Effector CD4-positive, alpha-beta T cell (primary cell): ENCODE results near the gene CCDC97.

Experiments used
- DNase-seq: peaks from one replicate; pipeline ENCODE4 v3.0.0-alpha.2; 2020

The CCDC97 gene

DNA sequence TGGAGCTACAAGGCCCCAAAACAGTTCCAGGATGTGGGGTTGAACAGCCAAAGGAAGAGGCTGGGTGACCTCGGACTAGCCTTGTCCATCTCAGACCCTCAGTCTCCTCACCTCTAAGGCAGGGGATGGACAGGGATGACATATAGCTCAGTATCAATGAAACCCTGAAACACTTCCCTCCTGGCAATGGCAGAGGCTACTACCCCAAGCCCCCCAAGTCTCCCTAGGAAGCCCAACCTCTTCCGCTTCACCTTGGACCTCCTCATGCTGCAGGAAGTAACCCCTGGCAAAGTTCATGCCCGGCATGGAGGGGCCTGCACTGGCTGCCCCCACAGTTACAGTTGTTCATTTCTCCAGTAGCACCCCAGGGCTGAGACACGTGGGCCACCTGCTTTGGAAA, 10.6 kb downstream of the CCDC97 start:
- no peak for DNase-seq

GRCh38 chr19:41321204-41321599, 11.2 kb downstream of the CCDC97 start:
- DNase-seq: no peak

GRCh38 chr19:41321600-41322270, 11.8 kb downstream of the CCDC97 start:
- no peak for DNase-seq

DNA sequence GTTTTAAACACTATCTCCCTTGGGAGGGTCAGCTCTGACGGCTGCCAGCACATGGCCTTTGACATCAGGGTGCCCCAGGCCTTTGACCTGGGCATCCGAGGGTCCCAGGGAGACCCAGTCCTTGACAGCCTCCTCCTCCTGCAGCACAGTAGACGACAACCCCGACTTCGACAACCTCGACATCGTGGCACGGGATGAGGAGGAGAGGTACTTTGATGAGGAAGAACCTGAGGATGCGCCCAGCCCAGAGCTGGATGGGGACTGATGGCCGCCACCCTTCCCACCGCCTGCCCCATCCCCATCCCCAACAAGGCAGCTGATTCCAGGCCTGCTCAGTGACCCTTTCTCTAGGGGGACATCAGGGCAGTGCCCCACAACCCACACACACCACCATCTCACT, 12.5 kb downstream of the CCDC97 start:
- no peak for DNase-seq

DNA sequence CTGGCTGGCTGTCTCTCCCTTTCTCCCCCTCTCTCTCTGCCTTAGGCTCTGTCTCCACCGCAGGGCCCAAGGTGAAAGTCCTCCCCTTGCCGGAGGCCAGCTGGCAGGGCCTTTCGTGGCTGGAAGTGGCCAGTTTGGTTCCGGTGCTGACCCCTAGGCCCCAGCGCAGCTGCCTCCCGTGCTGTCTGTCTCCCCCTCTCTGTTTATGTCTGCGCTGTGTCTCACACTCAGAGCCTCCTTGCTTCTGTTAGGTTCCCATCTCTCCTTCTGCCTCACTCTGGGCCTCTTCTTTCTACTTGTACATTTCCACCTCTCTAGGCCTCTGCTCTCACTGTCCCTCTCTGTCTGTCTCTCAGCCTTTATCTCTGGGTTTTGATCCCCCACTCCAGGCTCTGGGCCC, 13.1 kb downstream of the CCDC97 start:
- DNase-seq: no peak

DNA sequence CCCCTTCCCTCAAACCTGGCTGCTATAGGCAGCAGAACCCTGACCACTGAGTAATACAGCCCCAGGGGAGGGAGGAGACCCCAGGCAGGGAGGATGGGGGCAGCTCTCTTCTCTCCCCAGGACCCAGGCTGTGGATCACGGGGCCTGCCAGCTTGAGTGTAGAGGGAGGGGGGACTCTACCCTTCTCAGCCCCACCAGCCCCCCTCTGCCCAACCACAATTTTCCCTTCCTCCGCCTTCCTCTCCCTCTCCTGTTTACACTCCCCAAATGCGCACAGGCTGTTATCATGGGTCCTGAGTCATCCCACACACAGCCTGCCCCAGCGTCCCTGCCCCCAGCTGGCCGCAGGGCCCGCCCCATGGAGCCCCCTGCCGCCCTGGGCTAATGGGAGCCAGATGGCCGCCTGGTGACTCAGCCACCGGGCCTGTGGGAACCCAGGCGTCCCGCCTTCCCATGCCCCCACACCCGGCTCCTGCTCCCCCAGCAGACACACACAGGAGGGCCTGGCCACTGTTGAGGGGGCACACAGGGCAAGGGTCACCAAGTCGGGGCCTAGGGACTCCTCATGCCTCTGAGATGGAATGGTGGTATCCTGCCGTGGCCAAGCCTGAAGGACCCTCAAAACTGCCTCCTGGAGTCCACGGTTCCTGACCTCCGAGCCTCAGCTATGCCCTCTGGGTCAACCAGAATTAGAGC, 13.6 kb downstream of the CCDC97 start:
- no peak for DNase-seq

- no peak for DNase-seq
Measured at GRCh38 chr19:41324231-41324702, 14.3 kb downstream of the CCDC97 start.

DNA sequence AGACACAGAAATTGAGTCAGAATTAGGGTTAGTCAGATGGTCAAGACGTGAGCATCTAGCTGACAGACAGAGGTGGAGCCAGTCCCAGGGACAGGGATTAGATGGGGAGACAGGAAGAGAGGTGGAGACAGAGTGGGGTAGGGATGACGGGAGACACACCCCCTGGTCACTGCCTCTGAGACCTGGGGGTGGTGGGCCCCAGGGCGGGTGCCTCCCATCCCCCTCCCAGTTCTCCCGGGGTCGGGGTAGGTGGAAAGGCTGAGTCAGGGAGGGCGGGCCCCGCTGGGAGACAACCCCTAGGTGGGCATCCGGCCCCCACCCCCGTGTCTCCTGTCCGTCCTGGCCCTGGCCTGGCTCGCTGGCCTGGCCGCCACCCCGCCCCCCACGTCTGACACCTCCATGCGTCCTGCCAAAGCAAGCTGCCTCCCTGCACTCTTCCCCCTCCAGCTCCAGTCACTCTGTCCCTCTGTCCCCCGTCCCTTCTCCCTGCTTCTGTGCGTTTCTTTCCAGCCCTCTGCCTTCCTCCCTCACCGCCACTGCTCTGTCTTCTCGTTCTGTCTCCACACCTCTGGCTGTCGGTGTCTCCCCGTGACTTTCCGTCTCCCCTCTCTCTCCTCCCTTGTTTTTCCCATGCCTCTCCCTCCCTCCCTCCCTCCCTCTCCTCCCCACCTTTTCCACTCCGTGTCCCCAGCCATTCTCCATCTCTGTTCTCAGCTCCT, 15.1 kb downstream of the CCDC97 start:
- DNase-seq: no peak

- DNase-seq: no peak
Measured at GRCh38 chr19:41325640-41325946, 15.6 kb downstream of the CCDC97 start.

GRCh38 chr19:41325947-41326706, 16.2 kb downstream of the CCDC97 start:
- DNase-seq: no peak

GRCh38 chr19:41327076-41327575, 17.2 kb downstream of the CCDC97 start:
- no peak for DNase-seq

GRCh38 chr19:41327576-41328156, 17.7 kb downstream of the CCDC97 start:
- DNase-seq: peak; percentile 91

- no peak for DNase-seq
Measured at GRCh38 chr19:41328157-41328841, 18.3 kb downstream of the CCDC97 start.

- DNase-seq: no peak
Measured at GRCh38 chr19:41328842-41329225, 18.9 kb downstream of the CCDC97 start.

GRCh38 chr19:41330481-41330880, 20.5 kb downstream of the CCDC97 start:
- no peak for DNase-seq

GRCh38 chr19:41330946-41331678, 21.1 kb downstream of the CCDC97 start:
- no peak for DNase-seq

DNA sequence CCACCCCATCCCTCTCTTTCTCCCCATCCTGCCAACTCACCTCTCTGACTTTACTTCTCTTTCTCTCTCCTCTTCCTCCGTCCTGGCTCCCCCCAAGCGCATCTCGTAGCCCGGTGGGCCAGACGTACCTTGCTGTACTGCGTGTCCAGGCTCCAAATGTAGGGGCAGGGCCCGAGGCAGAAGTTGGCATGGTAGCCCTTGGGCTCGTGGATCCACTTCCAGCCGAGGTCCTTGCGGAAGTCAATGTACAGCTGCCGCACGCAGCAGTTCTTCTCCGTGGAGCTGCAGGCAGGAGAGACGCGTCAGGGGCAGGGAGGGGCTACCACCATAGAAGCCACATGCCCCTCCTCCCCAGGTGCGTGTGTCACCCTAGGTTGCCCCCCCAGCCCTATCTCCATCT, 22.0 kb downstream of the CCDC97 start:
- DNase-seq: no peak

DNA sequence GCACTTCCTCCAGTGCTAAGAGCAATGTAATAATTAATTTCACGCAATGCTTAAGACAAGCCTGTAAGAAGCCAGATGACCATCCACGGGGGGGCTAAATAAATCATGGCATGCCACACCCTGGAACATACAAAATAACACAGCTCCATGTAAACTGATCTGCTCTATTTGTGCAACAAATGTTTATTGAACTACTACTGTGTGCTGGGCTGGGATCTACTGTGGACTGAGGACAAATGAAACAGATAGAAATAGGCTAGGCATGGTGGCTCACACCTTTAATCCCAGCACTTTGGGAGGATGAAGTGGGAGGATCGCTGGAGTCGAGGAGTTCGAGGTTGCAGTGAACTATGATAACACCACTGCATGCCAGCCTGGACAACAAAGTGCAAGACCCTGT, 22.5 kb downstream of the CCDC97 start:
- no peak for DNase-seq

- no peak for DNase-seq
Measured at GRCh38 chr19:41334793-41335192, 24.8 kb downstream of the CCDC97 start.

- DNase-seq: no peak
Measured at GRCh38 chr19:41335467-41335866, 25.5 kb downstream of the CCDC97 start.

GRCh38 chr19:41339936-41340335, 30.0 kb downstream of the CCDC97 start:
- DNase-seq: no peak
